GM18508 (cell line): ENCODE measurements around the gene GFI1B.

Experiments
- ATAC-seq: cut with Tn5 transposase; IDR thresholded peaks from one replicate; pipeline ENCODE4 v1.9.1; 2021; ENCODE audit warnings: moderate number of reproducible peaks; ENCODE audit not compliant: insufficient read depth, unreplicated experiment

GFI1B gene

GRCh38 chr9:132978451-132979131 is at the start of gene GFI1B:
Gene GFI1B (plus strand): TSS chr9:132978694. CDS start chr9:132986679, 7,985 bp downstream.
- no peak for ATAC-seq

GRCh38 chr9:132931178-132931735 is 47.2 kb upstream of the GFI1B start:
- ATAC-seq, result no peak

GRCh38 chr9:132935026-132935425 is 43.5 kb upstream of the GFI1B start:
- no peak for ATAC-seq

GRCh38 chr9:132937463-132937901 is 41.0 kb upstream of the GFI1B start:
- no peak for ATAC-seq

GRCh38 chr9:132939169-132939568 is 39.3 kb upstream of the GFI1B start:
- ATAC-seq, result no peak

GRCh38 chr9:132942541-132943182 is 35.8 kb upstream of the GFI1B start:
- no peak for ATAC-seq

GRCh38 chr9:132943651-132944293 is 34.7 kb upstream of the GFI1B start:
- no peak for ATAC-seq

GRCh38 chr9:132944294-132945185 is 34.0 kb upstream of the GFI1B start, which contains the start of gene TSC1:
Gene TSC1 (minus strand): TSS chr9:132944616. CDS start chr9:132928872, 15,744 bp downstream.
- no peak for ATAC-seq

- ATAC-seq, result no peak
These were observed 33.0 kb upstream of the GFI1B start for GRCh38 chr9:132945186-132946130.

GRCh38 chr9:132946211-132946610 is 32.3 kb upstream of the GFI1B start:
- no peak for ATAC-seq

GRCh38 chr9:132946631-132947295 is 31.7 kb upstream of the GFI1B start:
- no peak for ATAC-seq

GRCh38 chr9:132947756-132948155 is 30.7 kb upstream of the GFI1B start:
- no peak for ATAC-seq

GRCh38 chr9:132948482-132949050 is 29.9 kb upstream of the GFI1B start:
- no peak for ATAC-seq

GRCh38 chr9:132949709-132950108 is 28.8 kb upstream of the GFI1B start:
- ATAC-seq, result no peak

- ATAC-seq, result no peak
These were observed 23.4 kb upstream of the GFI1B start for GRCh38 chr9:132955123-132955522.

GRCh38 chr9:132955768-132956167 is 22.7 kb upstream of the GFI1B start:
- no peak for ATAC-seq

GRCh38 chr9:132957805-132958204 is 20.7 kb upstream of the GFI1B start:
- no peak for ATAC-seq

- ATAC-seq, result no peak
These were observed 17.5 kb upstream of the GFI1B start for GRCh38 chr9:132961002-132961401.
